ENCODE measurements around the gene PROKR2.

DNA sequence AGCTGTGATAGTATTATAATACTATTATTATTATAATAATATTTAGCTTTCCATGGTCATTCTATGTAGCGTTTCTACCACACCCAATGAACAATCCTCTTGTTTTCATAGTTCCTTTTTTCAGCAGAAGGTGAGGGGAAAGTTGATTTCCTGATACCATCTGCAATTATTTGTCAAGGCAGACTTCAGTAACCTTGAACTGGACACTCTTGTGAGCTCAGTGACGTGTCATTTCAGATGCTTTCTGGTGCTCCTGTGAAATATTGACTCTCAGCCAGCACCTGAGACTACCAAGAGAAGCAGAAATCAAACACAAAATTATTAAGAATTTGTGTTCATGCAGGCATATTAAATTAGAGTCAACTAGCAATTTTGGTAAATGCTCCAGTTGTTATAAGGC, 46.0 kb upstream of the PROKR2 start:
- no peak for TF ChIP-seq CTCF (IDR thresholded peaks at IDR 0.05)
- TF ChIP-seq POLR2A (IDR thresholded peaks at IDR 0.05) = no peak
